Heart left ventricle (tissue), 16 donors: ENCODE measurements around the gene GALNT18. TPM values are rescaled to one million over a fixed set of nuclear protein-coding genes. Genes with fewer than 3 reads are reported as not detected.

Experiments
- ATAC-seq, 4 donors: fragments of 200-7000 bp; cut with Tn5 transposase; one replicate each; pipeline ENCODE4 v1.9.1; 2020 to 2022; ENCODE audit warnings: moderate library complexity in 4 of 4, mild to moderate bottlenecking in 3 of 4, moderate number of reproducible peaks in 1 of 4
- DNase-seq, 5 donors: peaks; one replicate each; pipeline ENCODE4 v3.0.0-alpha.2; 2020
- H3K27ac ChIP-seq, 12 donors: fragments of 200-600 bp; sonication (generic) in 4 of 12; one replicate each; pipeline versions ENCODE4 v1.5.0 to v1.8.0; 2016 to 2022; ENCODE audit warnings: mild to moderate bottlenecking in 2 of 12
- H3K27me3 ChIP-seq, 9 donors: fragments of 200-600 bp; sonication (generic) in 2 of 9; one replicate each; pipeline versions ENCODE4 v1.5.1 to v1.8.0; 2016 to 2022; ENCODE audit warnings: mild to moderate bottlenecking in 3 of 9
- H3K36me3 ChIP-seq, 9 donors: fragments of 200-600 bp; sonication (generic) in 2 of 9; one replicate each; pipeline versions ENCODE4 v1.5.0 to v1.8.0; 2018 to 2022; ENCODE audit warnings: mild to moderate bottlenecking in 2 of 9
- H3K4me1 ChIP-seq, 12 donors: fragments of 200-600 bp; sonication (generic) in 4 of 12; one replicate each; pipeline versions ENCODE4 v1.5.0 to v1.8.0; 2016 to 2022; ENCODE audit warnings: mild to moderate bottlenecking in 3 of 12
- H3K4me3 ChIP-seq, 12 donors: fragments of 200-600 bp; sonication (generic) in 4 of 12; one replicate each; pipeline versions ENCODE4 v1.5.0 to v1.8.0; 2017 to 2022; ENCODE audit warnings: mild to moderate bottlenecking in 9 of 12, moderate library complexity in 4 of 12
- H3K9me3 ChIP-seq, 12 donors: fragments of 200-600 bp; sonication (generic) in 4 of 12; one replicate each; pipeline versions ENCODE4 v1.5.0 to v1.8.0; 2016 to 2022; ENCODE audit warnings: mild to moderate bottlenecking in 1 of 12
- CTCF ChIP-seq, 12 donors: fragments of 200-600 bp; sonication (generic) in 4 of 12; IDR thresholded peaks; one replicate each; pipeline versions ENCODE4 v1.5.0 to v1.8.0; 2018 to 2022; ENCODE audit warnings: antibody characterized with exemption in 12 of 12, mild to moderate bottlenecking in 5 of 12
- POLR2A ChIP-seq, 2 donors: fragments of 450-650 bp; IDR thresholded peaks; one replicate each; pipeline ENCODE4 v1.6.1; 2017; ENCODE audit warnings: antibody characterized with exemption in 2 of 2, mild to moderate bottlenecking in 2 of 2, moderate library complexity in 2 of 2
- WGBS, 4 donors: extraction: QIAGEN DNeasy Blood & Tissue Kit in 2 of 4; methylation state at CpG; one replicate each; pipeline versions ENCODE4 v1.1.5 to v1.1.7; 2013 to 2018; 5-methylcytosine and 5-hydroxymethylcytosine counted together
- intact Hi-C, 10 donors: fragments of 100-400 bp; cut with DNase I; formaldehyde crosslinking; loops; one replicate each; pipeline versions ENCODE4 v1.11.1 to v1.14.2; 2022
- polyA plus RNA-seq, 2 donors: library from polyadenylated mRNA; stranded (reverse); fragments of 200-250 nt; gene quantifications; one replicate each; pipeline ENCODE4 v1.2.3, GENCODE V29; 2013
- total RNA-seq, 9 donors: library from RNA; depleted of rRNA in 2 of 9; stranded (reverse); fragments of >200 nt in 2 of 9; fragmentation: NEBNext Ultra II Directional in 3 of 9; extraction: Animal tissue kit (Norgen Biotek cat#: 25700) in 3 of 9; gene quantifications; one replicate each; pipeline versions ENCODE4 v1.1.0 to v1.2.4, GENCODE V29; 2016 to 2023
- donor health status: ischemic (EF 13 %, LVEDD 7.1; RV severe dilation, severe dysfunction).
- donor health status: healthy with polysubstance abuse.
- donor health status: DM: no; HTN: yes; CAD: no.
- donor health status: DM: no; HTN: no; CAD: no.
- donor health status: ischemic (EF 25% LVEDD 6.9; RV normal size, moderate dysfunction).
- donor health status: ischemic (EF 25% LVEDD 5.7; RV mildly dilated, moderate dysfunction).
- donor health status: healthy.
- donor health status: DM: yes; HTN: yes; CAD: no.
- donor health status: ischemic (EF 35%, LVEDD 5.7; RV mildly dilated, moderate dysfunction).
- donor health status: nonischemic (EF 11% LVEDD 7.7; RV severe dilation, severe dysfunction).
- donor health status: DM: yes; HTN: yes; CAD: no.
- donor health status: PGD.
- donor health status: ischemic (EF 29% LVEDD 5.4; RV normal size, mild dysfunction).
- donor health status: nonischemic (EF 23%, LVEDD 6.1; RV moderate dilation, normal function).

The GALNT18 gene
- total and polyA plus RNA-seq, 11 donors: 9.0 to 31.8 (median 17.3) TPM

DNA sequence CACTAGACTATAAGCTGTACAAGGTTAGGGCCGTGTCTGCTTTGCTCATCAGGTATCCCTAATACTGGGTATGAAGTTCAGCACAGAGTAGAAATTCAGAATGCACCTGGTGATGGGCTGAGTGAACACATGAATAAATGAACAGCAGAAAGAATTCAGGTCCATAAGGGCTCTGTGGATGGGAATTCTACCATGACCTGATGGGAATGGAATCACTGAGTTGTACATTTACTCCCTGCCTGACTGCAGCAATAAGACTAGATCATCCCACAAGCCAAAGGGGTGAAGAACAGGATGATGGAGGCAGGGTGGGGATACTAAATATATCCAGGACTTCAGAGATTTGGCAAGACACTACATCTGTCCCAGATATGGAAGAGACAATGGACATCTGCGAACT is 182.2 kb downstream of the GALNT18 start:
- Histone ChIP-seq H3K4me3 (no peak overlapping the region), H3K27me3 (no peaks in the 10 kb centered on the region), H3K36me3 (peaks cover 0 to 6% (median 0%) of the 10 kb centered on the region in 9 donors), H3K4me1 (peaks cover 0 to 38% (median 19%) of the 10 kb centered on the region in 12 donors), H3K9me3 (no peaks in the 10 kb centered on the region), H3K27ac (no peak overlapping the region)
- intact Hi-C loops: no loop called here
- DNase-seq (no peak), ATAC-seq (no peak)
- WGBS, 4 donors: 95 to 100% (median 96%) methylated on average over 2 of the region's 2 CpGs
- TF ChIP-seq POLR2A (IDR thresholded peaks at IDR 0.05) (no peak), CTCF (IDR thresholded peaks at IDR 0.05) (no peak)

DNA sequence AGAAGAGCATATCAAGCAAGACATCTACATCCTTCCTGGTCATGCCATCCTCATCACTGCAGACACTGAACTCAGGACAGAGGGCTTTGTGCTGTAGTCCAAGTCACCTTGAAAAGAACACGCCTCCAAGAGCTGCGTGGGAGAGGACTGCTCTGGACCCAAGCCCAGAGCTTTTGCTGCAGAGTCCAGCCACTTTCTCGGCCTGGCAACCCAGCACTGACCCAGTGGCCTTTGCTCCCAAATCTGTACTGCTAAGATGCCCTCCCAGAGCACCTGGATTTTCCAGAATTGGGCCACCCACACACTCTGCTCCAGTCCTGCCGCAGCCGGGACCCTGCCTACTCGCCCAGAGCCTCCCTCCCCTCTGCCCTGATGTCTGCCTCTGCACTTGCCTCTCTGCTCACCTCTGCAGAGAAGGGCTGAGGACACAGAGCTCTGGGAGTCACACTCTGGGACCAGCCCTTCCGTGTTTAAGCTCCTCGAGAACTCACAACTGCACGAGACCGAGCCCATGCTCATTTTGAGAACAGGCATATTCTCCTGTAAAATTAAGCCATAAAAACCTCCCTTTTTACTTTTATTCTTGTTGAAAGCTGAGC is 185.0 kb downstream of the GALNT18 start:
- Histone ChIP-seq H3K4me1 (peaks cover 0 to 24% (median 12%) of the 10 kb centered on the region in 12 donors), H3K36me3 (peaks cover 0 to 14% (median 2%) of the 10 kb centered on the region in 9 donors), H3K9me3 (no peaks in the 10 kb centered on the region), H3K4me3 (no peak overlapping the region), H3K27ac (peak overlapping the region in 4 of 12 donors; percentile 8 to 60 (median 28)), H3K27me3 (no peaks in the 10 kb centered on the region)
- 29 to 55% (median 40%) methylated on average over 10 of the region's 10 CpGs for WGBS, 4 donors
- ATAC-seq (peak; percentile 79 to 85 (median 84)), DNase-seq (peak in 4 of 5 donors; percentile 25 to 67 (median 48))
- intact Hi-C loops: no loop called here
- TF ChIP-seq CTCF (IDR thresholded peaks at IDR 0.05): no peak
- TF ChIP-seq POLR2A (IDR thresholded peaks at IDR 0.05): no peak

- H3K27ac ChIP-seq: no peak overlapping the region
- peaks cover 0 to 24% (median 12%) of the 10 kb centered on the region in 12 donors for H3K4me1 ChIP-seq
- no peaks in the 10 kb centered on the region for H3K9me3 ChIP-seq
- H3K4me3 ChIP-seq: no peak overlapping the region
- ATAC-seq: no peak
- H3K36me3 ChIP-seq: peaks cover 0 to 25% (median 2%) of the 10 kb centered on the region in 9 donors
- intact Hi-C loops: no loop called here
- TF ChIP-seq CTCF (IDR thresholded peaks at IDR 0.05) (no peak), POLR2A (IDR thresholded peaks at IDR 0.05) (no peak)
- no peaks in the 10 kb centered on the region for H3K27me3 ChIP-seq
- WGBS, 4 donors: 76 to 92% (median 85%) methylated on average over 11 to 12 of the region's 12 CpGs
- no peak for DNase-seq
Observed at GRCh38 chr11:11435635-11436034, 186.2 kb downstream of the GALNT18 start.

DNA sequence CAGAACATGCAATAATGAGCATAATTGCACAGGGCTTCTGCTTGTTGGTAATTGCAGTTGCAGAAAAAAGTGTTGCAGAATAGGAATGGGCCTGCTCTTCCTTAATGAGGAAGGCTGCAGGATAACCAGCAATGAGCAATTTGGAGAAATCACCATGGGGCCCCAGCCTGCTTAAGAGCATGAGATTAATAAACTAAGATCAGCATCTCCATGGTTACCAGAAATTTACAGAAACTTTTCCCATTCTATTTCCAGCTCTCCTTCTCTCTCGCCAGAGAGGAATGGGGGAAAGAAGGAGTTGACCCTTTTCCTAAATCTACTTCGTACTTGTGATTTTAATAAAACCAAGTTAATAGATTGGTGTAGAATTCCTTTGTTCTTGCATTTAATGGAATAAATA is 187.8 kb downstream of the GALNT18 start:
- no peak overlapping the region for H3K4me3 ChIP-seq
- no peaks in the 10 kb centered on the region for H3K27me3 ChIP-seq
- no peak overlapping the region for H3K27ac ChIP-seq
- peaks cover 0 to 28% (median 12%) of the 10 kb centered on the region in 12 donors for H3K4me1 ChIP-seq
- DNase-seq (no peak), ATAC-seq (no peak)
- 93 to 98% (median 95%) methylated on average over 2 of the region's 2 CpGs for WGBS, 4 donors
- no peaks in the 10 kb centered on the region for H3K9me3 ChIP-seq
- TF ChIP-seq POLR2A (IDR thresholded peaks at IDR 0.05) (no peak), CTCF (IDR thresholded peaks at IDR 0.05) (no peak)
- intact Hi-C loops: no loop called here
- H3K36me3 ChIP-seq: peaks cover 0 to 24% (median 2%) of the 10 kb centered on the region in 9 donors
